Stimulated activated naive CD8-positive, alpha-beta T cell treated with anti-CD3 and anti-CD28 coated beads, Interleukin-15, Interleukin-2, amounts not matched to agents 100 U/mL and 50 U/mL, for 24 hours (primary cell): ENCODE results near the gene PRKG2.

ENCODE experiments used
- ATAC-seq: fragments of 150-1000 bp; cut with Tn5 transposase; one replicate; pipeline ENCODE4 v1.10.0; 2021
- DNase-seq: peaks from one replicate; pipeline ENCODE4 v3.0.0; 2021

The PRKG2 gene

GRCh38 chr4:81096566-81096965 lies 118.5 kb downstream of the PRKG2 start:
- DNase-seq (no peak), ATAC-seq (no peak)

DNA sequence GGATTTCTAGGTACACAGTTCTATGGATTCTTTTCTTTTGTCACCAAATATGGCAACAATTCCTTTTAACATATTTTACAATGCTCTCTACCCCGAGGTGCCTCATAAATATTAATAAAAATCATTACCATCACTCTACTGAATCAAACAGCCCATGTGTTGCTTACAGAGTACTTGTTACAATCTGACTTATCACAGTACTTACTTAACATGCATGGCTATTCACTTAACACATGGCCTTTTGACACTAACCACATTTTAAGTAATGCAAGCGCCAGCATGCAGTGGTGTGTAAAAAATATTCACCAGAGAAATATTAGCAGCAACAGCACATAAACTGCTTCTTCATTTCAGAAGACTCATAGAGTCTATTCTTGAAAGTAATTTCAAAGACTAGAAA lies 119.6 kb downstream of the PRKG2 start:
- ATAC-seq (no peak), DNase-seq (no peak)

- DNase-seq = no peak
- no peak for ATAC-seq
These were observed 121.2 kb downstream of the PRKG2 start for GRCh38 chr4:81093720-81094401.

DNA sequence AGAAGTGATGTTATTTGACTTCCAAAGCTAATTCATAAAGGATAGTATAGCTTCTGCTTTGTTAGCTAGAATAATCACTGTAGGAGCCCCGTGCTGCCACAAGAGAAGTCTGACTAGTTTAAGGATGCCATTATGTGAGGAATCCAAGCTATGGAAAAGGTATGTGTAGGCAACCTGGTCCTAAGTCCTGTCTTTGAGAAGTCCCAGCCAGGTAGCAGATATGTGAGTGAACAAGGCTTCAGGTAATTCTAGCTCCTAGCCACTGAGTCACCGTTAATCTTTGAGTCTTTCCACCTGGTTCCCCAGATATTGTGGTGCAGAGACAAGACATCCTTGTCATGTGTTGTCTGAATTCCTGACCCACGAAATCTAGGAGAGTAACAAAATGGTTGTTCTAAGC lies 129.0 kb downstream of the PRKG2 start:
- no peak for DNase-seq
- no peak for ATAC-seq

- ATAC-seq (no peak), DNase-seq (no peak)
These were observed 129.7 kb downstream of the PRKG2 start for GRCh38 chr4:81085291-81085690.

DNA sequence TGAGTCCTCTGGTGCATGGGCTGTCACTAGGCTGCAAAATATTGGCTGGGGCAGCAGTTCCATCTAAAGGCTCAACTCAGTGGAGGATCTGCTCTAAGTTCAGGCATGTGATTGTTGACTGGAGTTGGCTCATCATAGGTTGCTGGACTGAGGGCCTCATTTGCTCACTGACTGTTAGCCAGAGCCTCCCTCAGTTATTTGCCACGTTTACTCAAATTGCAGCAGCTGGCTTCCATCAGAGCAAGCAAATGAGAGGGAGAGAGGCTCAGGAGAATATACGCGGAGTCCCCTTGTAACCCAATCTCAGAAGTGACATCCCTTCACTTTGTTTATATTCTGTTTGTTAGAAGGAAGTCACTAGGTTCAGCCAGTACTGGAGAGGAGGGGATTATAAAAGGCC lies 130.4 kb downstream of the PRKG2 start:
- DNase-seq = no peak
- no peak for ATAC-seq

DNA sequence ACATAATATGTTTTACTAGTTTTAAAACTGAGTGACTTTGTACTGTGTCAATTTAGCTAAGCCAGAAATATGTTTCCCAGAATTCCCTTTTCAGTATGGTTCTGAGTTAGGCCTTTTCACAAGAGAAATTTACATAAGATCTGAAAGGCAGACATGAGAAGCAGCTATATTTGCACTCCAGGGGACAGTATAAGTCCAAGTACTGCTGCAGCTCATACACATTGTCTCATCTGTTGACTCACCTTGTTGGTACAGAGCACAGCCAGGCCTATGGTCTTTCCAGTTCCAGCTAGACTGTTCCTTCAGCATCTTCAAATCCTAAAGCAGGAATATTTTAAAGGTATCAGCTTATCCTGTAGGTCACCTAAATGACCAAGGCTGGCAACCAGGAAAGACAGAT lies 131.0 kb downstream of the PRKG2 start:
- ATAC-seq = no peak
- no peak for DNase-seq

GRCh38 chr4:81081156-81081555 lies 133.9 kb downstream of the PRKG2 start:
- DNase-seq (no peak), ATAC-seq (no peak)

DNA sequence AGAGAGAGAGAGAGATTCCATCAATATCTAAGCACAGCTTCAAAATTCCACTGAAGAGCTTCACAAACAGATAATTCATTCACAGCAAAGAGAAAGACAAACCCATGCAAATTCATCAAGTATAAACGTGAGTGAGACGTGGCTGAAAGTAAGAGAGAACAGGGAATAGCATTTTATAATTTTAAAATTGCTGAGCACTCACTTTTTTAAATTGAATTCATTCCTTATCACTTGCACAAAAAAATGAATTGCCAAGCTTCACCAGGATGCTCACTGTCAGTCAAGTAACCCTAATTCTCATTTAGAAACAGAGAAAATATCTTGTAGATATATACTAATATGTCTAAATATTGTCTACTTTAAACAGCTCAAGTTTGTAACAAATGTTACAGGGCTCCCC lies 144.0 kb downstream of the PRKG2 start:
- ATAC-seq (no peak), DNase-seq (no peak)

DNA sequence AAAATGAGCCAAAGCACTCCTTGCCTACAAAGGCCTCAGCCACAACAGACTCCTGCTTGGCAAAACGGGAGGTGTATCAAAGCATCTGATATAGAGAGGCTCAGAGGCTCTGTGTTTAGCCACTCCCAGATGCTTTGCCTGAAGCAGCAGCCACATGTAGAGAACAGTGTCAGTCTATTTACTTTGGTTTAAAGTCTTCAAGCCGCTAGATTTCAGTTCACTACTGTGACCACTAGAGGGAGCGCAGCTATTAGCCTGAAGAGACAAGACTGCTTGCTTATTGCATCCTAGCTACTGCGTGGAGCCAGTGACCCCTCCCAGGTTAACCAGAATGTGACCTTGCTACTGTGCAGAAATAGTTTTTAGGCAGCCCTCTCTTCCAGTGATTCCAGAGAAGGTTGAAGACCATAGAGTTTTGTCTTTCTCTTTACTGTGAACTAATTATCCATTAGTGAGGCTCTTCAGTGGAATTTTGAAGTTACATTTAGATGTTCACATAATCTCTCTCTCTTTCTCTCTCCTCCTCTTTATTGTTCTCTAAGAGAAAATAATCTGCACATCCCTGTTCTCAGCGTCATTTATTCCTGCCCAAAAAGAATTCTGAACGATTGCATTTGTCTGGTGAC lies 145.2 kb downstream of the PRKG2 start:
- ATAC-seq (peak; percentile 77), DNase-seq (peak; percentile 48)

DNA sequence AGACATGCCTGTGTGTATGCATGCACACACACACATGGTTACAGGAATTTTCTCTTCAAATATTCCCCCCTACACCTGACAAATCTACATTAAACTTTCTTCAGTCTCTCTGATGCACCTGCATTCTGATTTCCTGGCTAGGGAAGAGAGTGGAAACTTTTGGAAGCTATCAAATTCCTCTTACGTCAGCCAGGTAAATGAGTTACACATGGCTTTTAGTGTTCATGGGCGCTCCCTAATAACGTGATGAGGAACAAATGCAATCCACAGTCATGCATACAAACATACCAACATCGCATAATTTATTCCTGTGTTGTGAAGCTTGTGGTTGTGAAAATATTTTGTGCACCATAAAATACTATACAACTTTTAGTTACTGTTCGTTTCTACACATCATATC lies 149.6 kb downstream of the PRKG2 start:
- ATAC-seq (no peak), DNase-seq (no peak)

DNA sequence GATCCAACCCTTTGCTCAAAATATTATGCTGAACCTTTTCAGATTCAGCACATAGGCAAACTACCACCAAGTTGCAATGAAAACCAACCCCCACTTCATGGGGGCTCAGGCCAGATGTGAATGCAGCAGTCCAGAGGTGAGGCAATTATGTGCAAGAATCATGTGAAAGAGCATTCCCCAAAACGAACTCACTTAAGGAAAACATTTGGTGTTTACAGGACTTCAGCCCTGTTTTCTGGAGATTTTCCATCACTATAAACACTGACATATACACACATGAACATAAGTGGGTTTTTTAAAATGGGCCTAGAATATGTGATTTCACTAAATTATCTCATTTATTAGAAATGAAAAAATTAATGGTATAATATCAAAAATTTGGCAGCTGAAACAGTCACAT lies 153.0 kb downstream of the PRKG2 start:
- no peak for DNase-seq
- ATAC-seq = no peak

GRCh38 chr4:81061344-81061730 lies 153.7 kb downstream of the PRKG2 start:
- no peak for DNase-seq
- no peak for ATAC-seq

- DNase-seq = no peak
- no peak for ATAC-seq
These were observed 154.3 kb downstream of the PRKG2 start for GRCh38 chr4:81060587-81061343.

DNA sequence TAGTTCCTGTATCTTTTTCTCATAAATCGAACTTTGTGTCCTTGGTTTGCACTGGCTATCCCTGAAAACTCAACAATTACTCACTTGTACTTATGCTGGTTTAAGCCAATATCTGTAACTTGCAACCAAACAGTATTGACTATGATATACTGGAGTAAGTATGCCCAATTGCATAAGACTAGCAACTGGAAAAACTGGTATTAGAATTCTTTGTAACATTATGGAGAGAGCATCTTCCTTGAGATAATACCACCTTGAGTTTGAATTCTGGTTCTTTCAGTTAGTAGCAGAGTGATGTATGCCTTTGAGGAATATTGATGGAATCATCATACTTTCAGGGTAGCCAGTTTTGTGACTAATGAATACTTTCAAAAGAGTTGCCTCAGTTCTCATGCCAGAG lies 156.4 kb downstream of the PRKG2 start:
- no peak for DNase-seq
- ATAC-seq = no peak

DNA sequence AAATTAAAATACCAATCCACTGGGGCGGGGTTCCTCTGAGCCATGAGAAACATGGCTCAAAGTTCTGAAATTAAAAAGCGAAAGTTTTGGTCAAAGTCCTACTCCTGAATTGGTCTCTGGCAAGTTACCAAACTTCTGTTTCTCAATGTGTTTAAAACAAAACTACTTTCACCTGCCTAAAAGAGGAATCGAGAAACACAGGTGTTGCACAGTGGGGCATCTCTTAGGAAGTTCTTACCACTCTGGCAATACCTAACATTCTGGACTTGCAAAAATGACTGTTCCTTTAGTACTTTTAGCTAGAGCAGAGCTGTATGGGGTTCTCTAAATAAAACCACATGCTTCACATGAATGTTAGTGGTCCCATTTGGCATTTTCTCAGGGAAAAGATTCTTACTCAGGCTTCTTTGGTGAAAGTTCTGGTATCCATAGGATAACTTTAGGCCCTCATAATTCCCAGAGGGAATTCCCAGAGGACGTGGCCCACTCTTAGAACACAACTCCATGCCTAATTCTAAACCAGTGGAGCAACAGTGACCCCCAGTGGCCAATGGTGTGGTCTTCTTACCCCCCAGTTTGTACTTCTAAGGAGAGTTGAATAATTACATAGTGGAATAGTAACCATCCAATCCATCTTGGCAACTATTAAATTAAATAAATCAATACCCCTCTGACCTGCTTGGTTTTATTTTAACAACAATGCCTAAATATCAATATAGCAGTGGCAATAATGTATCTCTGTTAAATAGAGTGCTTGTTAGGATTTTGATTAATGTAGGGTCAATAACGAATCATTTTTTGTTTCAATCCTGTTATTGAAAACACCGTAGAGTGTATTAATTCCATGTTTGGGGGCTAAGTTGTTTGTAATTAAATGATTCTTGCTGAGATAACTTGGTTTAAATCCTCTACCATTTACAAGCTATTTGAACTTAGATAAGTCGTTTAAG lies 162.6 kb downstream of the PRKG2 start:
- DNase-seq (peak; percentile 63), ATAC-seq (no peak)

DNA sequence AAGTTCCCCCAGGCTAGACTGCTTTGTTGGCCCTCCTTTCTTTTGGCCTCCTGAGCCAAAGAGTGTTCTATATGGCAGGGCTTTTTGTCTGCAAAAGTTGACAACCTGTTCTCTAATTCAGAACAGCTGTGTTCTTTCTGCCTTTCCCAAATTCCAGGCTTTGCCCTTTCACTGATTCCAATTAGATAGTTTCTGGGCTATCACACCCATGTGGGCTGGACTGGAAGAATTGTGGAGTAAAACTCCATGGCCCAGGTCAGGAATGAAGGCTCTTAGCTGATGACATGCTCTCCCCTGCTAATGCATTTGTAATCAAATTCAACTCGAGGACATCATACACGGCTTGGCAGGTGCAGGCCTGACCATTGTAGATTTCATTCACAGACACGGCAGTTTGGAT lies 165.1 kb downstream of the PRKG2 start:
- no peak for ATAC-seq
- no peak for DNase-seq

- DNase-seq (no peak), ATAC-seq (no peak)
These were observed 165.7 kb downstream of the PRKG2 start for GRCh38 chr4:81049330-81049729.

DNA sequence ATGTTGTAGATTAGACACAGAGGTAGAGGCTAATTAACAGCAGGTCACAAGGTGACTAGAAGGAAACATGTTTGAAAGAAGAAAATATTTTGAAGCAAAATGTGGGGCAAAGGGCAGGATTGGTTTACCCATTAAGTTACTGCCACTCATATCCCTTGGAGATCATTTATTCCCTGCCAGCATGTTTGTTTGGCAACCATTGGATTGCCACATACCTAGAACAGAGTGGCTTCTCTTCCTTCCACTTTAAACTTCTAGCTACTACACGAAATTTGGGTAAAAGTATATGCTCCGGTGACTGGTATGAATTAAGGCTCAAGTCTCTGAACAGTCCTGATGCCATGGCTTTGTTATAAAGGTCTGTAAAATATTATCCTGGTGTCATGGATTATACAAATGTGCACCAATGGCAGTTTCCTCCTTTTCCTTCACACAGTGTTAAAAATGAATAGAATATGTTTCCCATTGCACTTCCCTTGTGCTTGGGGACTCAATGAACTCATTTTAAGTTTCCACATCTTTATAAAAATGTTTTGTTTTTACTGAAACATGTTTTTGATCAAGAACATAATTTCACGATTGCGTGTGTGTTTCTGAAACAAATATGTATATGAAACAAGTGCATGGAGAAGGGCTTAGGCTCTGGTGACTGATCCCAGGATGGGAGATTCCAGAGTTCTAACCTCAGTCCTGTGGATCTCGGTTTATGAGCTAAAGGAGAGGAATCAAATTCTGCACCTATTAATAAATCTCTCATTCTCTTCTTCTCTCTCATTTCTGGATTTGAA lies 172.2 kb downstream of the PRKG2 start:
- no peak for ATAC-seq
- no peak for DNase-seq

- no peak for DNase-seq
- peak; percentile 36 for ATAC-seq
These were observed 174.9 kb downstream of the PRKG2 start for GRCh38 chr4:81040012-81040659.

DNA sequence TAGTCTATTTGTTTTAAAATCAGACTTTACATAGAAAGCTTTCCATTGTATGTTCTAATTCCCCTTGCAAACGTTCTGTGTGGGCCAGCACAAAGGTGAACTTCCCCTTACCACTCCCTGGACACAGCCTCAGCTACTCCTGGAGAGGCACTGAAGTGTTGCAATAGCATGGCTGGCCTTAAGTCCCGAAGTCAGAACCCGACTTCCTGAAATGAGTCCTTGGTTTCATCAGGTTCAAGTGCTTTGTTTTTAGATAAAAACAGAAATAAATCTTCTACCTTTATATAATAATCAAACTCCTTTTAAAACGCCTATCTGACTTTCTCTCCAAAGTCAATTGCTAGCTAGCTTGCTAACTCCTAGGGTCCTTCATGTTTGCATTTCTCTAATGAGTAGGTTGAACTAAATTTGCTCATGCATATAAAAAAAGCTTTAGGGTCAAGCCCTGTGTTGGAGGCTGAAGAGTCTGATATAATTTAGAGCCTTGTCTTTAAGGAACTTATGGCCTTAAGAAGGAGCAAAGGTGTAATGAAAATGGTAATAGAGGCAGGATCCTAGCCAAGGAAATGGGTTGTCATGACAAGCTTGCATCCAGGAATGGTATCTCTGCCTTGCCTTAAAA lies 175.6 kb downstream of the PRKG2 start:
- DNase-seq (no peak), ATAC-seq (no peak)
